MM.1S (cell line): ENCODE results near the gene ERO1B.

ENCODE experiments used
- DNase-seq: peaks from one replicate; pipeline ENCODE4 v3.0.0-alpha.2; 2015
- H2AFZ ChIP-seq: fragments of 300-600 bp; sonication (generic); 2 replicates; pipeline ENCODE4 v1.6.0; 2016; ENCODE audit warnings: antibody characterized with exemption, low read length
- H3F3A ChIP-seq: fragments of 300-600 bp; sonication (generic); 2 replicates; pipeline ENCODE4 v1.6.1; 2016; ENCODE audit warnings: mild to moderate bottlenecking, antibody characterized with exemption, low read length, moderate library complexity, mixed read lengths; ENCODE audit not compliant: insufficient read depth
- H3K27ac ChIP-seq: fragments of 300-600 bp; sonication (generic); 2 replicates; pipeline ENCODE4 v1.5.1; 2016; ENCODE audit warnings: mild to moderate bottlenecking, low read length
- H3K27me3 ChIP-seq: fragments of 300-600 bp; sonication (generic); replicated peaks from 2 replicates; pipeline ENCODE4 v1.6.0; 2016; ENCODE audit warnings: low read length; ENCODE audit not compliant: insufficient read depth
- H3K36me3 ChIP-seq: fragments of 300-600 bp; sonication (generic); replicated peaks from 2 replicates; pipeline ENCODE4 v1.6.1; 2016; ENCODE audit warnings: mild to moderate bottlenecking, low read length, mixed read lengths; ENCODE audit not compliant: insufficient read depth
- H3K4me1 ChIP-seq: fragments of 300-600 bp; sonication (generic); 2 replicates; pipeline ENCODE4 v1.6.1; 2016; ENCODE audit warnings: low read length, mixed read lengths
- H3K4me2 ChIP-seq: fragments of 300-600 bp; sonication (generic); 2 replicates; pipeline ENCODE4 v1.6.0; 2016; ENCODE audit warnings: low read depth, low read length
- H3K4me3 ChIP-seq: fragments of 300-600 bp; sonication (generic); 2 replicates; pipeline ENCODE4 v1.5.1; 2016; ENCODE audit warnings: low read length, mixed read lengths
- H3K79me2 ChIP-seq: fragments of 300-600 bp; sonication (generic); 2 replicates; pipeline ENCODE4 v1.6.1; 2016; ENCODE audit warnings: mixed run types, low read length, mixed read lengths
- H3K9ac ChIP-seq: fragments of 300-600 bp; sonication (generic); 2 replicates; pipeline ENCODE4 v1.6.1; 2016; ENCODE audit warnings: low read length, mixed read lengths
- H3K9me2 ChIP-seq: fragments of 300-600 bp; sonication (generic); replicated peaks from 2 replicates; pipeline ENCODE4 v1.6.1; 2016; ENCODE audit warnings: mild to moderate bottlenecking, low read length, mixed read lengths; ENCODE audit not compliant: insufficient read depth
- H3K9me3 ChIP-seq: fragments of 300-600 bp; sonication (generic); replicated peaks from 2 replicates; pipeline ENCODE4 v1.6.1; 2016; ENCODE audit warnings: mild to moderate bottlenecking, low read length, mixed read lengths; ENCODE audit not compliant: insufficient read depth
- H4K20me1 ChIP-seq: fragments of 300-600 bp; sonication (generic); 2 replicates; pipeline ENCODE4 v1.6.1; 2016; ENCODE audit warnings: mild to moderate bottlenecking, low read length, moderate library complexity, mixed read lengths; ENCODE audit not compliant: insufficient read depth
- CTCF ChIP-seq: fragments of 300-600 bp; sonication (generic); IDR thresholded peaks from 2 replicates; pipeline ENCODE4 v1.5.1; 2016; ENCODE audit warnings: antibody characterized with exemption, low read length, mixed read lengths
- EZH2 ChIP-seq: fragments of 300-600 bp; sonication (generic); optimal IDR thresholded peaks from 2 replicates; pipeline ENCODE3; 2017; ENCODE audit warnings: low read depth, mild to moderate bottlenecking, antibody characterized with exemption, low read length, mixed read lengths
- EZH2phosphoT487 ChIP-seq: fragments of 300-600 bp; sonication (generic); IDR thresholded peaks from 2 replicates; pipeline ENCODE4 v1.6.1; 2018; ENCODE audit warnings: antibody characterized with exemption, low read length

The ERO1B gene

GRCh38 chr1:236240675-236241074 is 41.1 kb downstream of the ERO1B start:
- Histone ChIP-seq H3K36me3 (no peaks in the 10 kb centered on the region), H3K4me2 (no peak overlapping the region), H3K9me2 (no peaks in the 10 kb centered on the region), H3K4me3 (no peak overlapping the region), H3K9ac (no peak overlapping the region), H3K4me1 (no peaks in the 10 kb centered on the region), H3K27ac (no peak overlapping the region), H4K20me1 (no peaks in the 10 kb centered on the region), H3K9me3 (no peaks in the 10 kb centered on the region), H3K27me3 (no peaks in the 10 kb centered on the region), H3K79me2 (no peaks in the 10 kb centered on the region), H2AFZ (no peak overlapping the region), H3F3A (no peaks in the 10 kb centered on the region)
- TF ChIP-seq CTCF (no peak), EZH2phosphoT487 (no peak), EZH2 (no peak)
- DNase-seq = no peak

GRCh38 chr1:236239092-236239585 is 42.6 kb downstream of the ERO1B start:
- no peak for DNase-seq
- TF ChIP-seq EZH2phosphoT487 = no peak
- TF ChIP-seq EZH2 = no peak
- H3K36me3 ChIP-seq = no peaks in the 10 kb centered on the region
- H3K79me2 ChIP-seq = no peaks in the 10 kb centered on the region
- H3K4me1 ChIP-seq = no peaks in the 10 kb centered on the region
- H3K9me3 ChIP-seq = no peaks in the 10 kb centered on the region
- no peaks in the 10 kb centered on the region for H4K20me1 ChIP-seq
- H3K27ac ChIP-seq = no peak overlapping the region
- no peak overlapping the region for H3K9ac ChIP-seq
- no peaks in the 10 kb centered on the region for H3K27me3 ChIP-seq
- H3K9me2 ChIP-seq = no peaks in the 10 kb centered on the region
- no peak overlapping the region for H3K4me2 ChIP-seq
- H2AFZ ChIP-seq = no peak overlapping the region
- no peak overlapping the region for H3K4me3 ChIP-seq
- no peaks in the 10 kb centered on the region for H3F3A ChIP-seq

GRCh38 chr1:236235116-236235515 is 46.6 kb downstream of the ERO1B start:
- Histone ChIP-seq H2AFZ (no peak overlapping the region), H3K36me3 (no peaks in the 10 kb centered on the region), H3K4me1 (no peaks in the 10 kb centered on the region), H3K27me3 (no peaks in the 10 kb centered on the region), H3K4me2 (no peak overlapping the region), H3F3A (no peaks in the 10 kb centered on the region), H3K9me3 (no peaks in the 10 kb centered on the region), H4K20me1 (no peaks in the 10 kb centered on the region), H3K27ac (no peak overlapping the region), H3K4me3 (no peak overlapping the region), H3K9me2 (no peaks in the 10 kb centered on the region), H3K79me2 (no peaks in the 10 kb centered on the region), H3K9ac (no peak overlapping the region)
- TF ChIP-seq EZH2phosphoT487 (no peak), EZH2 (no peak), CTCF (no peak)
- no peak for DNase-seq

GRCh38 chr1:236228411-236228810 is 53.3 kb downstream of the ERO1B start:
- no peak for TF ChIP-seq EZH2phosphoT487
- no peak for TF ChIP-seq CTCF
- TF ChIP-seq EZH2 = no peak
- Histone ChIP-seq H3K4me1 (no peaks in the 10 kb centered on the region), H3K4me2 (no peak overlapping the region), H3F3A (no peaks in the 10 kb centered on the region), H3K9me3 (no peaks in the 10 kb centered on the region), H3K79me2 (no peaks in the 10 kb centered on the region), H4K20me1 (no peaks in the 10 kb centered on the region), H3K9me2 (no peaks in the 10 kb centered on the region), H3K27me3 (no peaks in the 10 kb centered on the region), H2AFZ (no peak overlapping the region), H3K27ac (no peak overlapping the region), H3K9ac (no peak overlapping the region), H3K36me3 (no peaks in the 10 kb centered on the region), H3K4me3 (no peak overlapping the region)
- DNase-seq = no peak
